ENCODE data around the gene CD99.
"Not testable (repeated sequence)": the region's sequence is repeated elsewhere in the genome, so short reads cannot be mapped to it uniquely, and the experiment has no call there.

CD99 gene

GRCh38 chrX:2712428-2712827, 21.3 kb downstream of the CD99 start:
- TF ChIP-seq POLR2A (IDR thresholded peaks at IDR 0.05; ENCODE audit: low read length) (no peak), GATA1 (IDR thresholded peaks at IDR 0.05; ENCODE audit: low read depth, low read length) (no peak)
- no peak for DNase-seq

GRCh38 chrX:2712890-2713840, 22.1 kb downstream of the CD99 start:
- TF ChIP-seq POLR2A (IDR thresholded peaks at IDR 0.05; ENCODE audit: low read length) (no peak), GATA1 (IDR thresholded peaks at IDR 0.05; ENCODE audit: low read depth, low read length) (no peak)
- no peak for DNase-seq

GRCh38 chrX:2714551-2714950, 23.5 kb downstream of the CD99 start:
- TF ChIP-seq GATA1 (IDR thresholded peaks at IDR 0.05; ENCODE audit: low read depth, low read length) (no peak), POLR2A (IDR thresholded peaks at IDR 0.05; ENCODE audit: low read length) (no peak)
- DNase-seq: no peak

- TF ChIP-seq POLR2A (IDR thresholded peaks at IDR 0.05; ENCODE audit: low read length) (no peak), GATA1 (IDR thresholded peaks at IDR 0.05; ENCODE audit: low read depth, low read length) (no peak)
- no peak for DNase-seq
These were observed 24.0 kb downstream of the CD99 start for GRCh38 chrX:2715066-2715600.

- TF ChIP-seq GATA1 (IDR thresholded peaks at IDR 0.05; ENCODE audit: low read depth, low read length): no peak
- DNase-seq: no peak
These were observed 26.2 kb downstream of the CD99 start for GRCh38 chrX:2717312-2717711.

- TF ChIP-seq GATA1 (IDR thresholded peaks at IDR 0.05; ENCODE audit: low read depth, low read length) (no peak), POLR2A (IDR thresholded peaks at IDR 0.05; ENCODE audit: low read length) (no peak)
- DNase-seq: no peak
These were observed 27.7 kb downstream of the CD99 start for GRCh38 chrX:2718821-2719220.

GRCh38 chrX:2719774-2720447, 28.8 kb downstream of the CD99 start:
- TF ChIP-seq POLR2A (IDR thresholded peaks at IDR 0.05; ENCODE audit: low read length): no peak
- TF ChIP-seq GATA1 (IDR thresholded peaks at IDR 0.05; ENCODE audit: low read depth, low read length): no peak
- no peak for DNase-seq

GRCh38 chrX:2723286-2723879, 32.3 kb downstream of the CD99 start:
- TF ChIP-seq POLR2A (IDR thresholded peaks at IDR 0.05; ENCODE audit: low read length) (no peak), GATA1 (IDR thresholded peaks at IDR 0.05; ENCODE audit: low read depth, low read length) (no peak)

GRCh38 chrX:2727264-2727663, 36.2 kb downstream of the CD99 start:
- not testable (repeated sequence) for DNase-seq

More at GRCh38 chrX:2723286-2723879, 32.3 kb downstream of the CD99 start:
- DNase-seq: no peak

- TF ChIP-seq GATA1 (IDR thresholded peaks at IDR 0.05; ENCODE audit: low read depth, low read length): no peak
- DNase-seq: no peak
These were observed 41.0 kb downstream of the CD99 start for GRCh38 chrX:2732076-2732475.

GRCh38 chrX:2732649-2733048, 41.6 kb downstream of the CD99 start:
- no peak for TF ChIP-seq GATA1 (IDR thresholded peaks at IDR 0.05; ENCODE audit: low read depth, low read length)
- TF ChIP-seq POLR2A (IDR thresholded peaks at IDR 0.05; ENCODE audit: low read length): no peak
- no peak for DNase-seq

GRCh38 chrX:2733286-2733685, 42.2 kb downstream of the CD99 start:
- no peak for TF ChIP-seq GATA1 (IDR thresholded peaks at IDR 0.05; ENCODE audit: low read depth, low read length)
- no peak for TF ChIP-seq POLR2A (IDR thresholded peaks at IDR 0.05; ENCODE audit: low read length)
- no peak for DNase-seq

- DNase-seq: no peak
- no peak for TF ChIP-seq POLR2A (IDR thresholded peaks at IDR 0.05; ENCODE audit: low read length)
- TF ChIP-seq GATA1 (IDR thresholded peaks at IDR 0.05; ENCODE audit: low read depth, low read length): no peak
These were observed 44.2 kb downstream of the CD99 start for GRCh38 chrX:2735270-2735669.

GRCh38 chrX:2740672-2741071, 49.6 kb downstream of the CD99 start:
- TF ChIP-seq POLR2A (IDR thresholded peaks at IDR 0.05; ENCODE audit: low read length) (no peak), GATA1 (IDR thresholded peaks at IDR 0.05; ENCODE audit: low read depth, low read length) (no peak)
- no peak for DNase-seq
